Keratinocyte (primary cell): Measurements from ENCODE around the gene RPRML.

ENCODE experiments used
- CTCF ChIP-seq, 3 experiments: IDR thresholded peaks in 1 of 3; conservative IDR thresholded peaks in 1 of 3; optimal IDR thresholded peaks in 1 of 3; 2 replicates in 2 of 3; 3 replicates in 1 of 3; pipeline versions ENCODE3 to v1.5.1; 2011; ENCODE audit warnings: low read length in 3 of 3, mild to moderate bottlenecking in 3 of 3, moderate library complexity in 2 of 3, control low read depth in 1 of 3, inconsistent platforms in 1 of 3; ENCODE audit not compliant: insufficient read depth in 2 of 3; ENCODE audit errors: extremely low read depth in 1 of 3
- EZH2 ChIP-seq: IDR thresholded peaks from one replicate; pipeline ENCODE4 v1.6.1; 2012; ENCODE audit warnings: inconsistent platforms, mild to moderate bottlenecking, low read length, moderate library complexity

- no peak for TF ChIP-seq CTCF (optimal IDR thresholded peaks at IDR 0.05 in 1 of 3, IDR thresholded peaks at IDR 0.05 in 1 of 3, conservative IDR thresholded peaks at IDR 0.05 in 1 of 3; ENCODE audit: extremely low read depth in 1 of 3, insufficient read depth in 2 of 3, low read length in 3 of 3)
- TF ChIP-seq EZH2: no peak
Measured at GRCh38 chr17:46995841-46996571, 17.0 kb upstream of the RPRML start.
